Lower leg skin (tissue), 3 donors: Measurements from ENCODE around the gene DHRS13.

Experiments used
- CTCF ChIP-seq, 3 donors: fragments of 450-650 bp; IDR thresholded peaks; one replicate each; pipeline ENCODE4 v1.5.1; 2016; ENCODE audit warnings: antibody characterized with exemption in 3 of 3, mild to moderate bottlenecking in 3 of 3, moderate library complexity in 2 of 3
- POLR2A ChIP-seq, 2 donors: fragments of 450-650 bp; IDR thresholded peaks; one replicate each; pipeline ENCODE4 v1.6.1; 2016 to 2017; ENCODE audit warnings: antibody characterized with exemption in 2 of 2, mild to moderate bottlenecking in 1 of 2, moderate library complexity in 1 of 2

DNA sequence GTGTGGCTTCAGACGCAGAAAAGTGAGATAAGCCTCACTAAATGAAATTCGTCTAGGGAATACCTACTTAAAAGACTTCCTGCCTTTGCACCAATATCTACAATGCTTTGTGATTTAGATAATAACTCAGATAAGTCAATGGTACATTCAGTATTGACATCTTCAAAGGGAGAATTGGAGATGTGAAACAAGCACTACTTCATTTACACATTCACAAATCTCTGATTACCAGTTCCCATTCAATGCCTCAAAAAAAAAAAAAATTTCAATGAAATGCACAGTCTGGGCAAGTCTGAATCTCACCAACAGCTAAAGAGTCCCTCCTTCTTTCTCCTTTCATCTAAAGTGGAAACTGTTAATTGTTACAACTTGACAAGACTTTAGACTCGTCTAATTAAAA is 44.8 kb upstream of the DHRS13 start:
- TF ChIP-seq CTCF (IDR thresholded peaks at IDR 0.05) (no peak), POLR2A (IDR thresholded peaks at IDR 0.05) (no peak)
